H7 (cell line): ENCODE data around the gene ITPKC. TPM values are rescaled to one million over a fixed set of nuclear protein-coding genes. Genes with fewer than 3 reads are reported as not detected.

Experiments used
- DNase-seq: peaks from one replicate; pipeline ENCODE4 v3.0.0; 2012
- H3K27me3 ChIP-seq: 2 replicates; pipeline ENCODE4 v1.6.0; 2011; ENCODE audit warnings: mild to moderate bottlenecking, low read length; ENCODE audit not compliant: control insufficient read depth, insufficient read depth
- H3K36me3 ChIP-seq: replicated peaks from 2 replicates; pipeline ENCODE4 v1.5.1; 2011; ENCODE audit warnings: low read length; ENCODE audit not compliant: control insufficient read depth, insufficient read depth
- H3K4me3 ChIP-seq: 2 replicates; pipeline ENCODE4 v1.5.1; 2011; ENCODE audit warnings: low read depth, mild to moderate bottlenecking, control low read depth, low read length, moderate library complexity; ENCODE audit not compliant: insufficient read depth
- total RNA-seq: library from RNA; depleted of rRNA; stranded (reverse); fragments of >200 nt; shearing (Covaris generic); gene quantifications from 2 replicates; pipeline ENCODE4 v1.2.3, GENCODE V29; 2014

Gene ITPKC
- total RNA-seq, 1 experiment from 2014 or later, result 10.5 TPM

GRCh38 chr19:40736661-40737060 is 19.7 kb downstream of the ITPKC start:
- no peaks in the 10 kb centered on the region for H3K27me3 ChIP-seq
- no peak overlapping the region for H3K4me3 ChIP-seq
- H3K36me3 ChIP-seq, result peaks cover 20% of the 10 kb centered on the region
- peak; percentile 21 for DNase-seq

DNA sequence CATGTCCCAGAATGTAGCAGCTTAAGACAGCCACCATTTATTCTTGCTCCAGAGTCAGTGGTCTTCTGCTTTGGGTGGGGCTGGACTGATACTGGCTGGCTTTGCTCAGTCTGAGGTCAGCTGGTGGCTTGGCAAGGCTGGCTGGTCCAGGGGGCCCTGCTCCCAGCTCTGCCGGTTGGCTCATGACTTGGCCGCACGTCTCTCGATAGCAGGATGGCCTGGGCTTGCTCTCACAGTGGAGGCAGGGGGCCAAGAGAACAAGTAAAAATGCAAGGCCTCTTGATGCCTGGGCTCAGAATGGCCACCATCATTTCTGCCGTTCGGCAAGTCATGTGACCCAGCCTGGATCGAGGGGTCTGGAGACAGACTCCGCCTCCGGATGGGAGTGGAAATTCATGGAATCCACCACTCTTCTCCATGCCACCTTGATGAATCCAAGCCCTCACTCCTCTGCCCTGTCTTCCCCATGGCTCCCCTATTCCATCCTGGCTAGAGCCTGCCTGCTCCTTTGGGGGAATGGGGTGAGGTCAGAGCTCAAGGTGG is 20.3 kb downstream of the ITPKC start:
- peak; percentile 52 for DNase-seq
- no peaks in the 10 kb centered on the region for H3K27me3 ChIP-seq
- H3K36me3 ChIP-seq, result peaks cover 20% of the 10 kb centered on the region
- H3K4me3 ChIP-seq, result no peak overlapping the region

DNA sequence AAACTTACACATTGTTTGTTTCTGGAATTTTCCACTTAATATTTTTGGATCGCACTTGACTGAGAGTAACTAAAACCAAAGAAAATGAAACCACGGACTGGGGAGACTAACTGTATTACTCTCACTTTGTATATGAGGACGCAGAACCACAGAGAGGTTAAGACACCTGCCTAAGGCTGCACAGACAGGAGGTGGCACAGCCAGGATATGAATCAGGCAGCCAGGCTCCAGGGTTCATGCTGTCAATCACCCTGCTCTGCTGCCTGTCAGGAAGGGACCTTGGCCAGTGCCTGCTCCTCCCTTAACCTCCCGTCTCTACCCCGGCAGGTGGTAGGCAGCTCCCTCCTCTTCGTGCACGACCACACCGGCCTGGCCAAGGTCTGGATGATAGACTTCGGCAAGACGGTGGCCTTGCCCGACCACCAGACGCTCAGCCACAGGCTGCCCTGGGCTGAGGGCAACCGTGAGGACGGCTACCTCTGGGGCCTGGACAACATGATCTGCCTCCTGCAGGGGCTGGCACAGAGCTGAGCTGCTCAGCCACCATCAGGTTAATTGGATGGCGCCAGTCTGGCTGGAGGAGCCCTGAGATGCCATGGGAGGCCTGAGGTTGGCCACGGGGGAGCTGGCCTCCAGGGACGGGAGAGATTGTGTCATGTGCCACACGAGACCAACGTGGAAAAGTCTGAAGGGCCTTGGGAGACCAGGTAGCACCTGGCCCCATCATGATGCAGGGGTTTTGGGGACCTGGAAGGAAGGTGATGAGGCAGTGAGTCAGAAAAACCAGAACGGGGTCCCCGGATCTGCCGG is 22.3 kb downstream of the ITPKC start:
- H3K4me3 ChIP-seq, result no peak overlapping the region
- H3K27me3 ChIP-seq, result no peaks in the 10 kb centered on the region
- DNase-seq, result no peak
- H3K36me3 ChIP-seq, result peaks cover 13% of the 10 kb centered on the region

DNA sequence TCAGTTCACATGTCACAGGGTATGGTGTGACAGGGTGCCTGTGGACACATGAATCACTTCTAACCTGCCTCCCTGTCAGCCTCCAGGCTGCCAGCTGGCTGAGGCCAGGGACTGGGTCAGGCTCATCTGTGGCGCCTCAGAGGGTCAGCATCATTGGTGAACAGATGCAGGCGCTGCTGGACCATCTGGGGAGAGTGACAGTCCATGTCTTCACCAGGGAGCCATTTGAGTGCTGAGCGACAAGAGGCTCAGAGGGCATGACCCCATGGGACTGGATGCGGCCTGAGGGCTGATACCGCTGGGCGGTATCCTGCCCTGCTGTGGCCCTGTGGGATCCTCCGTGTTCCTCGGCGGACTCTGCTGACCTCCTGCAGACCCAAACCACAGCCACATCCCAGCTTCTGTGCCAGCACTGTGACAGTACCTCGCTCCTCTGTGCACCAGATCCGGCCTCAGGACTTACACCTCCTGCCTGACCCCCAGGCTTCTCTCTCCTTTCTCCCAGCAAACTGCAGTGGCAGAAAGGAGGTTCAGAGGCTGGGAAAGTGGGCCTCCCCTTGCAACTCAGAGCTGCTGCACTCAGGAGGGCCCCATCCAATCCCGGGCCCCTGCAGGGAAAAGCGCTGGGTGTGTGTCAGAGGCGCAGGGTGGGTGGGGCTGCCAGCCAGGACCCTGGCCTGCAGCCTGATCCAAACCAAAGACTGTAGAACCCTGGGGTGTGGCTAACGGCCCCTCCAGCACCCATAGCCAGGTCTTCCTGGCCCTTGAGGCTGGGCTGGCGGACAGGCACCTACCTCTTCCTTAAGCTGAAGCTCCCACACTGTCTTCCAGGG is 23.2 kb downstream of the ITPKC start:
- no peaks in the 10 kb centered on the region for H3K27me3 ChIP-seq
- DNase-seq, result no peak
- no peak overlapping the region for H3K4me3 ChIP-seq
- peaks cover 11% of the 10 kb centered on the region for H3K36me3 ChIP-seq

DNA sequence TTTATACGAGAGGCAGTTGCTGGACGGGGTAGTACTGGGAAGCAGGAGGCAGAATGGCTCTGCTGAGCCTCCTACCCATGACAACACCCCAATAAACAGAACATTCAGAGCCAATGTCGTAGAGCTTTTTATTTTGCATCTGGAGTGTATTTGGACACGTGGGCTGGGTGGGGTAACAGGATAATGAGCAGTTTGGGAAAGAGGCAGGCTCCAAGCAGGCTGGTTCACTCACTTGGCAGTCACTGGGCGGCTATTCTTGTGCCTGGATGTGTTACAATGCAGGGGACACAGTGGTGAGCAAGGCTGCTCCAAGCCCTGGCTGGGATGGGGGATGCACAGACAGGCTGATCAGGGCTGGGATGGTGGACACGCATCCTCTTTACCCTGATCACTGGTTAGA is 23.8 kb downstream of the ITPKC start:
- Histone ChIP-seq H3K4me3 (no peak overlapping the region), H3K36me3 (peaks cover 11% of the 10 kb centered on the region), H3K27me3 (no peaks in the 10 kb centered on the region)
- DNase-seq, result no peak

DNA sequence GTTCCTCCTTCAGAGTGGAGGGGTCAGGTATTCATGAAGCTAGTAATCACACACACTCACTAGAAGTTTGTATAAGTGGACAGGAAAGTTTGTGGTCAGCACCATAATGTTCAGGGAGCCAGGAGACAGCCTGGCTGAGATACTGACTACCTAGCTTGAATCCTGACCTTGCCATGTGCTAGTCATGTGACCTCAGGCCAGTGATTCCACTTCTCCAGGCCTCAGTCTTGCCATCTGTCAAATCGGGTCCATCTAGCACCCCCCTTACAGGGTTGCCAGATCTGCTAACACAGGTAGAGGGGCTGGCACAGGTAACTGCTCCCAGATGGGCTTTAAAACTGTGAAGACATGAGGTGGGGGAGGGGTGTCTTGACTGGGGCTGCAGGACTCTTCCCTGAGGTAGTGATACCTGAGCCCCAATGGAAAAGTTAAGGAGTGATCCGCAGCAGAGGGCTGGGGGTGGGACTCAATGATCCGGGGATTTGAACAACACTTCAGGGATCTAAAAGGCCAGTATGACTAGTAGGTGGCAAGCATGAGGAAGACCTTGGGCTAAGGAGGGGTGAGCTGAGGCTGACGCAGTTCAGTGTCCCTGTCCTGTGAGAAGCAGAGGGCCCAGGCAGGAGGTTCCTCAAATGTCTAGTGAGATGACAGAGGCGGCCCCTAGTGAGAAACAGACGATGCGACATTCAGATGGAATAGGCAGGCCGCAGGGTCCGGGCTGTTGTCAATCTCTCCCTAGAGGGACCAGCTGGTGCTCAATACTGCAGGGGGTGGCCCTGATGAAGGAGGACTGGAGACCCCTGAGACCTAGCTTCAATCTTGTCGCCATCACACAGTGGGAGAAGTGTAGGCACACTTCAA is 24.8 kb downstream of the ITPKC start:
- DNase-seq, result no peak
- Histone ChIP-seq H3K27me3 (no peaks in the 10 kb centered on the region), H3K36me3 (peaks cover 11% of the 10 kb centered on the region), H3K4me3 (no peak overlapping the region)

DNA sequence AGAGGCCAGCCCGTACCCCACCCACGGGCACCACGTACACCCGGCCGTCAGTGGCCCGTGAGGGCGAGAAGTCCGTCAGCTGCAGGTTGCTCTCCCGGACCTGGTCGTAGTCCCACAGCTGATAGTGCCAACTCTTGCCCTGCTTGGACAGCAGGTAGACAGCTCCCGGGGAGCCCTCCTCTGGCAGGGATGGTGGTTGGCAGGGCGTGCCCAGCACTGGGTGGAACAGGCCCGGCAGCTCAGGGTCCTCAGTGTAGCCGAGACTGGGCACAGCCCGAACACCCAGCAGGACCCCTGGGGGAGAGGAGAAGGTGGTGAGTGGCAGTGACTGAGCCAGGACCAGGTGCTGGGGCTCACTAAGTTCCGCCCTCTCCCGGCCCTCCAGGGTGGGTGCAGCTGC is 25.6 kb downstream of the ITPKC start:
- Histone ChIP-seq H3K27me3 (no peaks in the 10 kb centered on the region), H3K4me3 (no peak overlapping the region), H3K36me3 (peaks cover 5% of the 10 kb centered on the region)
- DNase-seq, result no peak

GRCh38 chr19:40742886-40743285 is 26.0 kb downstream of the ITPKC start:
- no peak overlapping the region for H3K4me3 ChIP-seq
- no peak for DNase-seq
- peaks cover 5% of the 10 kb centered on the region for H3K36me3 ChIP-seq
- no peaks in the 10 kb centered on the region for H3K27me3 ChIP-seq

DNA sequence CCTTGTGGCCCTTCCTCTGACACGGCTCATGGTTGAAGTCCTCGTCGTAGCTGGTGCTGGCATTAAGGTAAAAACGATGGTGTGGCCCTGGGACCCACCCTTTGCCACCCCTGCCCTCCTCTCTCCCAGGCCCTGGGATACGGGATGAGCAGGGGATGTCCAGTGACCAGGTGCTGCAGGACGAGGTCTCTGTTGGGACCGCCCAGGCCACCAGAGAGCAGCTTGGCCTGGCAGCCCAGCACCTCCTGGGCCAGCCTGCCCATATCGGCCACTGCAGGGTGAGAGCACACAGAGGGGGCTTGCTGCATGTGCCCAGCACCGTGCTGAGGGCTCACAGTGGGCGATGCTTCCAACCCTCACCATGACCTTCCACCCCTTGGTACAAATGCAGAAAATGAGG is 27.0 kb downstream of the ITPKC start:
- DNase-seq, result no peak
- H3K36me3 ChIP-seq, result peaks cover 5% of the 10 kb centered on the region
- H3K27me3 ChIP-seq, result no peaks in the 10 kb centered on the region

GRCh38 chr19:40744554-40745401 is 27.9 kb downstream of the ITPKC start:
- Histone ChIP-seq H3K4me3 (no peak overlapping the region), H3K36me3 (peaks cover 3% of the 10 kb centered on the region)
- DNase-seq, result peak; percentile 80

More for the DNA sequence above, 27.0 kb downstream of the ITPKC start:
- no peak overlapping the region for H3K4me3 ChIP-seq

GRCh38 chr19:40745402-40745780 is 28.5 kb downstream of the ITPKC start:
- Histone ChIP-seq H3K36me3 (peaks cover 3% of the 10 kb centered on the region), H3K27me3 (no peaks in the 10 kb centered on the region), H3K4me3 (no peak overlapping the region)
- DNase-seq, result no peak

More at GRCh38 chr19:40744554-40745401, 27.9 kb downstream of the ITPKC start:
- H3K27me3 ChIP-seq, result no peaks in the 10 kb centered on the region

GRCh38 chr19:40747536-40747935 is 30.6 kb downstream of the ITPKC start:
- DNase-seq, result no peak
- no peak overlapping the region for H3K4me3 ChIP-seq
- H3K36me3 ChIP-seq, result peaks cover 1% of the 10 kb centered on the region
- no peaks in the 10 kb centered on the region for H3K27me3 ChIP-seq

GRCh38 chr19:40750058-40750873 is 33.4 kb downstream of the ITPKC start, which contains the start of gene ACTMAP:
Gene ACTMAP (minus strand): TSS chr19:40750477. CDS start chr19:40749803, 674 bp downstream.
- Histone ChIP-seq H3K4me3 (peak within 1 kb of the TSS; percentile 70), H3K27me3 (no peaks in the 10 kb centered on the region), H3K36me3 (peaks cover 8% of the 10 kb centered on the region)
- DNase-seq, result peak; percentile 98
